Fibroblast of the conjunctiva (primary cell): Measurements from ENCODE around the gene ZNF506.
A peak's percentile ranks its signal among the peaks of the same experiment; 100 is the strongest.
"Not testable (repeated sequence)": the region's sequence is repeated elsewhere in the genome, so short reads cannot be mapped to it uniquely, and the experiment has no call there.

Experiments used
- DNase-seq: peaks from one replicate; pipeline ENCODE4 v3.0.0-alpha.2; 2010; ENCODE audit warnings: low read depth

Gene ZNF506

GRCh38 chr19:19821366-19821951 lies at the start of gene ZNF506:
Gene ZNF506 (minus strand): TSS chr19:19821750. CDS start chr19:19821603, 147 bp downstream.
- DNase-seq, result peak; percentile 94

DNA sequence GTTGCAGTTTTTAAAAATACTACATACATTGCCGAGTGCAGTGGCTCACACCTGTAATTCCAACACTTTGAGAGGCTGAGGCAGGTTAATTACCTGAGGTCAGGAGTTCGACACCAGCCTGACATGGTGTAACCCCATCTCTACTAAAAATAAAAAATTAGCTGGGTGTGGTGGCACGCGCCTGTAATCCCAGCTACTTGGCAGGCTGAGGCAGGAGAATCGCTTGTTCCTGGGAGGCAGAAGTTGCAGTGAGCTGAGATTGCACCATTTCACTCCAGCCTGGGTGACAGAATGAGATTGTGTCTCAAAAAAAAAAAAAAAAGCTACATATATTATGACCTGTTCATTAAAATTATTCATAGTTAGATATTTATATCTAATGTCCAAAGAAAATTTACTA lies 48.5 kb upstream of the ZNF506 start:
- DNase-seq, result not testable (repeated sequence)

DNA sequence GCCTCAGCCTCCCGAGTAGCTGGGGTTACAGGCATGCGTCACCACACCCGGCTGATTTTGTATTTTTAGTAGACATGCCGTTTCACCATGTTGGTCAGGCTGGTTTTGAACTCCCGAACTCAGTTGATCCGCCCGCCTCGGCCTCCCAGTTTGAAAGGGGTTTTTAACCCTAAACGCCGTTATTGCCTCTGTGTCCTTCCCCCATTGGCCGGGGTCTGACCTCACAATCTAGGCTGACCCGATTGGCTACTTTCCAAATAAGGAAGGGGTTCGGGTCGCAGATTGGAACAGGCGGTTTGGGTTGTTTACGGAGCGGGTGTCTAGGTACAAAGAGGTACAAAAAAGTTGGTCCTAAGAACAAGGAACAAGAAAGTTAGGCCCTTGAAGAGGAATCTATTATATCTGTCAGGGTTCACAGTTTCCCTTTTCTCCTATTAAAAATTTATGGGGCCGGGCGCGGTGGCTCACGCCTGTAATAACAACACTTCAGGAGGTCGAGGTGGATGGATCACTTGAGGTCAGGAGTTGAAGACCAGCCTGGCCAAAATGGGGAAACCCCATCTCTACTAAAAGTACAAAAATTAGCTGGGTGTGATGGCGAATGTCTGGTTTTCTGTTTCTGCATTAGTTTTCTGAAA lies 45.2 kb upstream of the ZNF506 start:
- DNase-seq, result no peak

GRCh38 chr19:19865750-19866610 lies 44.4 kb upstream of the ZNF506 start, which contains the start of gene ZNF253:
Gene ZNF253 (plus strand): TSS chr19:19865882. CDS start chr19:19865997, 115 bp downstream.
- DNase-seq, result peak; percentile 80

DNA sequence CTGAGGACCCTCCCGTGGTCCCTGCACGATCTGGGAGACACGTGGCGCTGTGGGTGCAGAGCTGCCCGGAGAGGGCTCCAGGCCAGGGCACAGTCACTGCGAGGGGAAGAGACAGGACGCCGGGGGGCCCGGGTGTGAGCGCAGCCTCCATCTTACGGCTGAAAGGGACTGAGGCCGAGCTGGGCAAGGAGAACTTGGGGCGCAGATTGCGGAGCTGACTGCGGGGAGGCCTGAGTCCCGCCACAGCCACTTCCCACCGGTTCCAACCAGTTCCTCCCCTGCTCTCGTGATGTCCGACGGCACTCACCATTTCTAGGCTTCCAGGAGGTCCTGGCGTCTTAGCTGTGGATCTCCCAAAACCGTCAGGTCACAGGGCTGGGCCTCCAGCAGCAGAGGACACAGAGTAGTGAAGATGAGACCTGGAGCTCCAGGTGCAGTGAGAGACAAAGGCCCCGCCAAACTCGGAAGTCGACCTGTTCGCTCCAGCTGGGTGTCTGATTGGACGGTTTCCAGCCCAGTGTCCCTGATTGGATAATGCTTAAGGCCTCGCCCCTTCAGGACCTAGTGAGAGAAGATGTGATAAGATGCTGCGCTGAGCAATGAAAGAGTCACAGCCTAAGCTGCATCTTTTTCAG lies 39.3 kb upstream of the ZNF506 start:
- DNase-seq, result no peak

DNA sequence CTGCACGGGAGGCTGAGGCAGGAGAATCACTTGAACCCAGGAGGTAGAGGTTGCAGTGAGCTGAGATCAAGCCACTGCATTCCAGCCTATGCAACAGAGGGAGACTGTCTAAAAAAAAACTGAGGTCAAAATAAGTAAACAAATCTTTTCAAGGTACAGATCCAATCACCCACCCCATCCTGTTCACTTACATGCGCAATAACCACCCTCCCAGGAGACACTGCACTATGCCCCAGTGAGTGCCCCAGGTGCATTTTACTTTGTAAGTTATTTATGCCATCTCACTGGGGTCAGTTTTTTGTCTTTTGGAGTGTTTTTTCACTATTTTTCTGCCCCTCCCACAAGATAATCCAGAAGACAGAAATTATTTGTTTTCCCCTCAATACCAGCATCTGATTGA lies 37.2 kb upstream of the ZNF506 start:
- no peak for DNase-seq

- not testable (repeated sequence) for DNase-seq
These were observed 30.2 kb upstream of the ZNF506 start for GRCh38 chr19:19851740-19852139.

GRCh38 chr19:19849056-19849455 lies 27.5 kb upstream of the ZNF506 start:
- no peak for DNase-seq

DNA sequence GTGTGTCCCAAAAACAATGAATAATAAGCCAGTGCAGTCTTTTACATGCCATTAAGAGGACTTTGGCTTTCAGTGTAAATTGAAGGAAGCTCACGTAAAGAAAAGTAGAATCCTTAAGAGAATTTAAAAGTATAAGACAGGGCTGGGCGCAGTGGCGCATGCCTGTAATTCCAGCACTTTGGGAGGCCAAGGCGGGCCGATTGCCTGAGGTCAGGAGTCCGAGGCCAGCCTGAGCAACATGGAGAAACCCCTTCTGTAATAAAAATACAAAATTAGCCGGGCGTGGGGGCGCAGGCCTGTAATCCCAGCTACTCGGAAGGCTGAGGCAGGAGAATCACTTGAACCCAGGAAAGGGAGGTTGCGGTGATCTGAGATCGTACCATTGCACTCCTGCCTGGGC lies 26.2 kb upstream of the ZNF506 start:
- DNase-seq, result no peak

GRCh38 chr19:19835560-19836038 lies 14.0 kb upstream of the ZNF506 start:
- no peak for DNase-seq

DNA sequence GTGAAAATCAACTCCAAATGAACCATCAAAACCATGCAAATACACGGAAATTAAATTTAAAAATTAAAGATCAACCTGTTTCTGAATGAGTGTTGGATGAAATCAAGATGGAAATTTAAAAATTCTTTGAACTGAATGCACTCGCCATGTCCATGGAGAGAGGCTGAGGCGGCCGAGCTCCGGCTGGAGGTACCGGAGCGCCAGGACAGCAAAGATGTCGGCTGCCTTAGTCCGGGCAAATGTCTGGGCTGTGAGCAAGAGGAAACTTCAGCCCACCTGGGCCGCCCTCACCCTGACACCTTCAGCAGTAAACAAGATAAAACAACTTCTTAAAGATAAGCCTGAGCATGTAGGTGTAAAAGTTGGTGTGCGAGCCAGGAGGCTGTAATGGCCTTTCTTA lies 5.3 kb upstream of the ZNF506 start:
- no peak for DNase-seq

DNA sequence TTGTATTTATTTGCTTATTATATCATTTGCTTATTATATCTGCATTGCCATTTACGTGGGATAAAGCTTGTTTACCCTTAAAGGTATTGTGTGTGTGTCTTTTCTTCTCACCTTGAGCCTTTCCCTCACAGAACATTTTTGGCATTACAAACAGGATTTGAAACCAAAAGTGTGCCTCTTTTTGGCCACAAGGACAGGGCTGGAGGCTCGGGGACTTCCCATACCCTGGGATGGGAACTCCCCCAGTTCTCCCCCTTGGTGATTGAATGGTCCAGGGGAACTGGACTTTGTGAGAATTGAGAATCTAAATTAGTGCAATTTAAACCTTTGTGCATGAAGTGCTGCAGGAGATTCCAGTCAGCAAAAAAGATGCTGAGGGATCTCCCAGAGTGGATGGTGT lies 2.4 kb upstream of the ZNF506 start:
- no peak for DNase-seq

GRCh38 chr19:19821976-19822375 lies 426 bp upstream of the ZNF506 start:
- not testable (repeated sequence) for DNase-seq

DNA sequence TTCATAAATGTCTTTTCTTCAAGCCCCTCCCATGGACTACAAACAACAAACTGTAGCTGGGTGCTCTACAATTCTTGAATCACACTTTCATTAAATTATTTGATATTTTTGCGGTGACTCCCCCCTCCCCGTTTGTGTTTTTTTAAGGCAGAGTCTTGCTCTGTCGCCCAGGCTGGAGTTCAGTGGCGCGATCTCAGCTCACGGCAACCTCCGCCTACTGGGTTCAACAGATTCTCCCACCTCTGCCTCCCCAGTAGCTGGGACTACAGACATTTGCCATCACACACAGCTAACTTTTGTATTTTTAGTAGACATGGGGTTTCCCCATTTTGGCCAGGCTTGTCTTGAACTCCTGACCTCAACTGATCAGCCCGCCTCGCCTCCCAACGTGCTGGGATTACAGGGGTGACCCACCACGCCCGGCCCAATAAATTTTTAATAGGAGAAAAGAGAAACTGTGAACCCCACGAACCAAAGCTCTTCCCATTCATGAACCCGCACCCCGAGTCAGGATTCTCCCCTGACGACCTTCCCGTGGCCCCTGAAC lies 703 bp downstream of the ZNF506 start:
- no peak for DNase-seq

GRCh38 chr19:19817357-19817756 lies 4.2 kb downstream of the ZNF506 start:
- no peak for DNase-seq

DNA sequence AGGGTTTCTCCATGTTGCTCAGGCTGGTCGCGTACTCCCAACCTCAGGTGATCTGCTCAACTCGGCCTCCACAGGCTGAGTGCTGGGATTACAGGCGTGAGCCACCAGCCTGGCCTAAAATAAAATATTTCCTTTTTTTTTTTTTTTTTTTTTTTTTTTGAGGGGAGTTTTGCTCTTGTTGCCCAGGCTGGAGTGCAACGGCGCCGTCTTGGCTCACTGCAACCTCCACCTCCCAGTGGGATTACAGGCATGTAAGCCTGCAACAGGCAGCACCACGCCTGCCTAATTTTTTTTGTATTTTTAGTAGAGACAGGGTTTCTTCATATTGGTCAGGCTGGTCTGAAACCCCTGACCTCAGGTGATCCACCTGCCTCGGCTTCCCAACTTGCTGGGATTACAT lies 4.9 kb downstream of the ZNF506 start:
- DNase-seq, result no peak

GRCh38 chr19:19811999-19812398 lies 9.6 kb downstream of the ZNF506 start:
- DNase-seq, result not testable (repeated sequence)

DNA sequence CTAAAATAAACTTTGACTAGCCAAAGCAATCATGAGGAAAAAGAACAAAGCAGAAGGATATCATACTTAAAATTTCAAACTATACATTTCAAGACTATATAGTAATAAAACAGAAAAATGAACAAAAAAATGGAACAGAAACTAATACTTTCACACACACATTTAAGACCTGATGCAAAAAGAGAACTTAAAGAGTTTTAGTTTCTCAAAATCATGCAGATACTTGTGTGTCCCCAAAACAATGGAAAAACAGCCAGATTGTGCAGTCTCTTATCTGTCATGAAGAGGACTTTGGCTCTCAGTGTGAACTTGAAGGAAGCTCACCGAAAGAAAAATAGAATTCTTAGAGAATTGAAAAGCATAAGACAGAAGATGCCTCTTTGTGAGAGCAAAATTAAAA lies 16.1 kb downstream of the ZNF506 start:
- DNase-seq, result no peak

GRCh38 chr19:19788015-19788414 lies 33.5 kb downstream of the ZNF506 start:
- no peak for DNase-seq

DNA sequence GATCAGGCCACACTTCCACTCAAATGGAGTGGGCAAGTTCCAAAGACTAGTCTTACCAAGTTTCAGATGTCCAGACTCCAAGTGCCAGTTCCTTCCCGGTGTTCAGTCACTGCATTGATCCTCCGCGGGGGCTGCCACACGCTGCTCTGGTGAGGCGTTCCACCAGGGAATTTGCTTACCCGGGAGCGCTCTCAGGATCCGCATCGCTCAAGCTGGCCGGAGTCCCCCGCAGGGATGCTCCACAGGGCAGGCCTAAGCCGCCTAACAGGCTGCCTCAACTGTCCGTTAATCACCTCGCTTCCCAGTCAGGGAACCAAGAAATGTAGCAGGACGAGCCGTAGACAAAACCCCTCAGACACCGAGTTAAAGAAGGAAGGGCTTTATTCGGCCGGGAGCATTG lies 36.1 kb downstream of the ZNF506 start:
- DNase-seq, result not testable (repeated sequence)

DNA sequence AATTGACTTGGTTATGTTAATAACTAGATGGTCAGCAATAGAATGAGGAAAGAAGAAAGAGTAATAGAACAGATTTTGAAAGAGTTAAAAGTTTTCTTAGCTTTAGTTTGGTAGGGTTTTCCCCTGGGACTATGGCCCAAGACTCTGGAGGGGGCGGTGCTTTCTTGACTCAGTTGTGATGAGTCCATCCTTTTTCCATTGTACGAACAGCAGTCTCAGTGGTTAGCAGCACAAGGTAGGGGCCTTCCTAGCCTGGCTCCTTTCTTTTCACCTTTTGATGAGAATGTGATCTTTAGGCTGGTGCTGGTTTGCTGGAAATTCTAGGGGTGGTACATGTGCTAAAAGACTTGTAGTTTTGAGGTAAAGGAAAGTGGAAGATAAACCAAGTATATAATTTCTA lies 38.8 kb downstream of the ZNF506 start:
- no peak for DNase-seq

DNA sequence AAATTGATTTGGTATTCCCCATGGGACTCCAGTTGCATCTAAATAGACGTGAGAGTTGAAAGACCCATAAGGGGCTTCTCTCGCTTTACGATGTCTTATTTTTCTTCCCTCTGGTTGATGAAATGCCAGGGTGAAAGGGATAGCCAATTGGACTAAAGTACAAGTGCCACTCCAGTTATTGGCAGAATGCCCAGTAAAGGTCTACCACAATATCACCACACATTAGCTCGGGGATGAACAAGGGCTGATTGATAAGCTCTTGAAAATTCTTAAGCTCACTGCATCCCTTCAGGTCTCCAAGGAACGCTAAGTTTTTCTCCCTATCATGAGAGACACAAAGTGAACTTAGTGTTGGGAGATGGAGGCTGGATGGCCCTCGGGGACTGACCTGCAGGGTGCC lies 39.8 kb downstream of the ZNF506 start:
- not testable (repeated sequence) for DNase-seq
